ENCODE data around the gene CFAP97D2. TPM values are rescaled to one million over a fixed set of nuclear protein-coding genes. Genes with fewer than 3 reads are reported as not detected.
"Not testable (repeated sequence)": the region's sequence is repeated elsewhere in the genome, so short reads cannot be mapped to it uniquely, and the experiment has no call there.

The CFAP97D2 gene
- total RNA-seq, 1 donor from 2014 or later: not detected

DNA sequence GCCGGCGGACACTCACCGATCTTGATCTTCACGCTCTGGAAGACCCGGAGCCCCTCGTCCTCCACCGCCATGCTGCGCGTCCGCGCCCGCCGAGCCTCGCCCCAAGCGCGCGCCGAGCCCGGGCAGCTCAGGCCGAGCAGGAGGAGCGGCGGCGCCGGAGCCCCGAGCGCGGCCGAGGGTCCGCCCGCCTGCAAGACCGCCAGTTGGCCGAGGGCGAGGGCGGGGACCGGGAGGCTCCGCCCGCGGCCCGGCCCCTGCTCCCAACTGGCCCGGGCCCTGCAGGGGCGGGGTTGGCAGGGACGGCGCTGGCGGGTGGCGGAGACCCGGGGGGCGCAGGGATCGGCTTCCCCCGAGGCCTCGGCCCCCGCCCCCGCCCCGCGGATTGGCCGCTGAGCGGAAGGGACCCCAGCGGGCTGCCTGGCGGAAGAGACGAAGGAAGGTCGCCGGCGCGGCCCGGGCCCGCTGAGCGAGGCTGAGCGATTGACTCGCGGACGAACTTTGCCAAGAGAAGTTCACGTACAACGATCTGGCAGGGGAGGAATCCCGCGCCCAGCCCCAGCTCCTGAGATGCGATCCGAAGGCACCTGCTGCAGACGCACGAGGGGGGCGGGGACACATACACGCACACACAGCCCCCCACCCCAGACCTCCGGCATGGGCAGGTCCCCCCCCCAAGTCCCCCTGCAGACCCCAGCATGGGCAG is 46.5 kb upstream of the CFAP97D2 start, which contains the start of gene RASA3:
TSS of gene RASA3 (minus strand) at position 205 of the 703 bp plus-strand sequence. CDS start at position 71, 134 bp downstream.
- H3K9me3 Mint-ChIP-seq: no peaks in the 10 kb centered on the region
- H3K27ac Mint-ChIP-seq: peak within 1 kb of the TSS; percentile 55
- peak within 1 kb of the TSS; percentile 94 for H3K4me3 Mint-ChIP-seq
- TF ChIP-seq, protein P1, sequence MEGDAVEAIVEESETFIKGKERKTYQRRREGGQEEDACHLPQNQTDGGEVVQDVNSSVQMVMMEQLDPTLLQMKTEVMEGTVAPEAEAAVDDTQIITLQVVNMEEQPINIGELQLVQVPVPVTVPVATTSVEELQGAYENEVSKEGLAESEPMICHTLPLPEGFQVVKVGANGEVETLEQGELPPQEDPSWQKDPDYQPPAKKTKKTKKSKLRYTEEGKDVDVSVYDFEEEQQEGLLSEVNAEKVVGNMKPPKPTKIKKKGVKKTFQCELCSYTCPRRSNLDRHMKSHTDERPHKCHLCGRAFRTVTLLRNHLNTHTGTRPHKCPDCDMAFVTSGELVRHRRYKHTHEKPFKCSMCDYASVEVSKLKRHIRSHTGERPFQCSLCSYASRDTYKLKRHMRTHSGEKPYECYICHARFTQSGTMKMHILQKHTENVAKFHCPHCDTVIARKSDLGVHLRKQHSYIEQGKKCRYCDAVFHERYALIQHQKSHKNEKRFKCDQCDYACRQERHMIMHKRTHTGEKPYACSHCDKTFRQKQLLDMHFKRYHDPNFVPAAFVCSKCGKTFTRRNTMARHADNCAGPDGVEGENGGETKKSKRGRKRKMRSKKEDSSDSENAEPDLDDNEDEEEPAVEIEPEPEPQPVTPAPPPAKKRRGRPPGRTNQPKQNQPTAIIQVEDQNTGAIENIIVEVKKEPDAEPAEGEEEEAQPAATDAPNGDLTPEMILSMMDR (conservative IDR thresholded peaks at IDR 0.05): no peak
- peaks cover 26% of the 10 kb centered on the region for H3K27me3 Mint-ChIP-seq
- H3K4me1 Mint-ChIP-seq (ENCODE audit: unreplicated experiment): peaks cover 36% of the 10 kb centered on the region
- DNase-seq (ENCODE audit: extremely low spot score, unreplicated experiment): peak; percentile 82
- no peaks in the 10 kb centered on the region for H3K36me3 Mint-ChIP-seq

- H3K27ac Mint-ChIP-seq; H3K36me3 Mint-ChIP-seq; H3K4me3 Mint-ChIP-seq; H3K9me3 Mint-ChIP-seq; DNase-seq (ENCODE audit: extremely low spot score, unreplicated experiment): not testable (repeated sequence)
- Mint-ChIP-seq H3K27me3 (peaks cover 26% of the 10 kb centered on the region), H3K4me1 (ENCODE audit: unreplicated experiment) (peaks cover 33% of the 10 kb centered on the region)
These were observed 45.9 kb upstream of the CFAP97D2 start for GRCh38 chr13:114133126-114133525.

DNA sequence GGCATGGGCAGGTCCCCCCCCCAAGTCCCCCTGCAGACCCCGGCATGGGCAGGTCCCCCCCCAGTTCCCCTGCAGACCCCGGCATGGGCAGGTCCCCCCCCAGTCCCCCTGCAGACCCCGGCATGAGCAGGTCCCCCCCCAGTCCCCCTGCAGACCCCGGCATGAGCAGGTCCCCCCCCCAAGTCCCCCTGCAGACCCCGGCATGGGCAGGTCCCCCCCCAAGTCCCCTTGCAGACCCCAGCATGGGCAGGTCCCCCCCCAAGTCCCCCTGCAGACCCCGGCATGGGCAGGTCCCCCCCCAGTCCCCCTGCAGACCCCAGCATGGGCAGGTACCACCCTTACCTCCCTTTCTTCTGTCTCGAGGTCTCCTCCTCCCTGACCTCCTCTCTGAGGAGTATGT is 45.5 kb upstream of the CFAP97D2 start:
- peak overlapping the region; percentile 8 for H3K27ac Mint-ChIP-seq
- H3K27me3 Mint-ChIP-seq: peaks cover 26% of the 10 kb centered on the region
- H3K4me3 Mint-ChIP-seq: peak overlapping the region; percentile 76
- DNase-seq (ENCODE audit: extremely low spot score, unreplicated experiment); H3K9me3 Mint-ChIP-seq; H3K36me3 Mint-ChIP-seq: not testable (repeated sequence)
- peaks cover 29% of the 10 kb centered on the region for H3K4me1 Mint-ChIP-seq (ENCODE audit: unreplicated experiment)

DNA sequence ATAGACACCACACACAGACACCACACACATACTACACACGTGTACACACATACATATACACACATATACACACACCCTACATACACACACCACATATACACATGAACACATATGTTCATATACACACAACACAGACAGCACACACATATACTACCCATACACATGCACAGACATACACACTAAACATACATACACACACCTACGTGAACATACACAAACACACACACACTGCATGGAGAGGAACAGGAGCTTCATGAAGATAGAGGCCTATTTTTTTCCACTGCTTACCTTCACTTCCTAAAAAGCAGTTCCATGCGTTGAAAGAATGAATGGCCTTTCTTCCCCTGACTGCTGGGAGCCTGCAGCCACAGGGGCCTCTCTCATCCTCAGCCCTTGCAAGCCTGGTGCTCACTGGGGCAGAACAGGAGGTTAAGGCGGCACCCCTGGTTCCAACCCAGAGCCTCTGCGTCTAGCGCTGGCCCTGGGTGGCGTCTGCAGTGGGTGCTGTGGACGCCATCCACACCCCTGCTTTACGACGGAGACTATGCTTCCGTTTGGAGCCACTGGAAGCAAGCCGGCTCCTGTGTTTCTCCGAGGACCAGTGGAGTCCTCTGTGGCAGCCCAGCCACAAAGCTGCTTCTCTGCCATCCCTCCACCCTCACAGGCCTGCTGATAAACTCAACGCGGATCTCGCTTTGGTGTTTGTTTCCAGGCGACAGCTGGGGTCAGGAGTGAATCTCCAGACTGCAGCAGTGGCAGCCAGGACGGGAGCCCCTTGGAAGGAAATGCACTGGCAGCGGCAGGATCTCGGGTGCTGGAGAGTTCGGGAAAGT is 44.7 kb upstream of the CFAP97D2 start:
- Mint-ChIP-seq H3K36me3 (no peaks in the 10 kb centered on the region), H3K27ac (peak overlapping the region; percentile 8), H3K4me3 (peak overlapping the region; percentile 76), H3K9me3 (no peaks in the 10 kb centered on the region), H3K27me3 (peaks cover 21% of the 10 kb centered on the region), H3K4me1 (ENCODE audit: unreplicated experiment) (peaks cover 22% of the 10 kb centered on the region)
- TF ChIP-seq, protein P1 (conservative IDR thresholded peaks at IDR 0.05): no peak
- DNase-seq (ENCODE audit: extremely low spot score, unreplicated experiment): no peak

- DNase-seq (ENCODE audit: extremely low spot score, unreplicated experiment): no peak
These were observed 44.0 kb upstream of the CFAP97D2 start for GRCh38 chr13:114134944-114135610.

GRCh38 chr13:114135731-114136171 is 43.3 kb upstream of the CFAP97D2 start:
- H3K36me3 Mint-ChIP-seq: no peaks in the 10 kb centered on the region
- peaks cover 16% of the 10 kb centered on the region for H3K4me1 Mint-ChIP-seq (ENCODE audit: unreplicated experiment)
- DNase-seq (ENCODE audit: extremely low spot score, unreplicated experiment): no peak
- no peak overlapping the region for H3K4me3 Mint-ChIP-seq
- peaks cover 17% of the 10 kb centered on the region for H3K27me3 Mint-ChIP-seq
- no peaks in the 10 kb centered on the region for H3K9me3 Mint-ChIP-seq
- TF ChIP-seq, protein P1 (conservative IDR thresholded peaks at IDR 0.05): no peak
- H3K27ac Mint-ChIP-seq: no peak overlapping the region

More at GRCh38 chr13:114134944-114135610, 44.0 kb upstream of the CFAP97D2 start:
- Mint-ChIP-seq H3K4me3 (no peak overlapping the region), H3K4me1 (ENCODE audit: unreplicated experiment) (peaks cover 17% of the 10 kb centered on the region), H3K36me3 (no peaks in the 10 kb centered on the region), H3K27ac (no peak overlapping the region), H3K27me3 (peaks cover 17% of the 10 kb centered on the region), H3K9me3 (no peaks in the 10 kb centered on the region)
- TF ChIP-seq, protein P1 (conservative IDR thresholded peaks at IDR 0.05): no peak

Data from type B pancreatic cell (in vitro differentiated cells).